ENCODE measurements around the gene RTN4R.

DNA sequence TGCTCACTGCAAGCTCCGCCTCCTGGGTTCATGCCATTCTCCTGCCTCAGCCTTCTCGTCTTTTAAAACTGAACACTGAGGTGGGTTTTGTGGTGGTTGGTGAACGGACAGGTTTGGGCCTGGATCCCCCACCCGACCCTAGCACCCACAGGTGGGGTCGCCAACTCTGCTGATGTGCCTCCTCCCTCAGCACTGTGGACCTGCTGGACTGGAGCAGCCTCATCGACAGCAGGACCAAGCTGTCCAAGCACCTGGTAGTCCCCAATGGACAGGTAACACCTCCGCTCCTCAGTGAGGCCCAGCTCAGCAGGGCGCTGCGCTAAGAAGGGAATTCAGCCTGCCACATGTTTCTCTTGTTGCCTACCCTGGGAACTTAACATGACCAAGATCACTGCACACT lies 36.5 kb upstream of the RTN4R start:
- TF ChIP-seq ZNF331 (CRISPR knock-in tag; IDR thresholded peaks at IDR 0.05; ENCODE audit: low read depth) (no peak), CTCF (conservative IDR thresholded peaks at IDR 0.05; ENCODE audit: low read depth in 2 of 2) (no peak), EZH2 (IDR thresholded peaks at IDR 0.05; ENCODE audit: low read depth, unreplicated experiment) (no peak), REST (IDR thresholded peaks at IDR 0.05; ENCODE audit: unreplicated experiment) (no peak), POLR2AphosphoS5 (IDR thresholded peaks at IDR 0.05; ENCODE audit: low read depth) (no peak), CREB1 (CRISPR knock-in tag; IDR thresholded peaks at IDR 0.05; ENCODE audit: low read depth) (no peak)
